Keratinocyte (primary cell): ENCODE data around the gene DMD. TPM values are rescaled to one million over a fixed set of nuclear protein-coding genes. Genes with fewer than 3 reads are reported as not detected.
A peak's percentile ranks its signal among the peaks of the same experiment; 100 is the strongest.

ENCODE experiments used
- DNase-seq: peaks from one replicate; pipeline ENCODE4 v3.0.0-alpha.2; 2011; ENCODE audit warnings: low read depth, missing footprints, low spot score
- FAIRE-seq: peaks from 2 replicates; lab custom pipeline; 2011; peaks lifted over from hg19 to GRCh38; lab: Jason Lieb, UNC
- H2AFZ ChIP-seq: 2 replicates; pipeline ENCODE4 v1.6.0; 2012; ENCODE audit warnings: low read length, control low read depth, inconsistent platforms; ENCODE audit not compliant: control insufficient read depth
- H3K27ac ChIP-seq: 2 replicates; pipeline ENCODE4 v1.5.1; 2011; ENCODE audit warnings: low read length; ENCODE audit not compliant: control insufficient read depth, insufficient read depth
- H3K27me3 ChIP-seq: 3 replicates; pipeline ENCODE4 v1.6.0; 2011; ENCODE audit warnings: low read length; ENCODE audit not compliant: control insufficient read depth, insufficient read depth; ENCODE audit errors: extremely low read depth
- H3K36me3 ChIP-seq, 2 experiments: 2 replicates in 1 of 2; 3 replicates in 1 of 2; pipeline ENCODE4 v1.5.1; 2011; ENCODE audit warnings: low read length in 2 of 2, mild to moderate bottlenecking in 1 of 2; ENCODE audit not compliant: control insufficient read depth in 2 of 2, insufficient read depth in 2 of 2; ENCODE audit errors: extremely low read depth in 1 of 2
- H3K4me1 ChIP-seq: 3 replicates; pipeline ENCODE4 v1.5.1; 2011; ENCODE audit warnings: low read length; ENCODE audit not compliant: control insufficient read depth, insufficient read depth; ENCODE audit errors: extremely low read depth
- H3K4me2 ChIP-seq: 3 replicates; pipeline ENCODE4 v1.6.0; 2011; ENCODE audit warnings: low read depth, low read length; ENCODE audit not compliant: control insufficient read depth, insufficient read depth; ENCODE audit errors: extremely low read depth
- H3K4me3 ChIP-seq, 3 experiments: fragments of 200-600 bp in 1 of 3; sonication (generic) in 1 of 3; 2 replicates in 2 of 3; 3 replicates in 1 of 3; pipeline ENCODE4 v1.5.1; 2011 to 2016; ENCODE audit warnings: low read length in 3 of 3, mild to moderate bottlenecking in 3 of 3, control low read depth in 2 of 3, inconsistent platforms in 1 of 3, low read depth in 1 of 3, mixed read lengths in 1 of 3, mixed run types in 1 of 3, moderate library complexity in 1 of 3; ENCODE audit not compliant: control insufficient read depth in 2 of 3, insufficient read depth in 2 of 3; ENCODE audit errors: extremely low read depth in 1 of 3
- H3K79me2 ChIP-seq: 2 replicates; pipeline ENCODE4 v1.6.0; 2012; ENCODE audit warnings: low read length; ENCODE audit not compliant: control insufficient read depth, insufficient read depth
- H3K9ac ChIP-seq: 3 replicates; pipeline ENCODE4 v1.6.0; 2011; ENCODE audit warnings: low read length; ENCODE audit not compliant: control insufficient read depth, insufficient read depth; ENCODE audit errors: extremely low read depth
- H3K9me1 ChIP-seq: 3 replicates; pipeline ENCODE4 v1.6.0; 2011; ENCODE audit warnings: low read length; ENCODE audit not compliant: control insufficient read depth, insufficient read depth; ENCODE audit errors: extremely low read depth
- H3K9me3 ChIP-seq: 2 replicates; pipeline ENCODE4 v1.5.1; 2012; ENCODE audit warnings: low read depth, low read length; ENCODE audit not compliant: control insufficient read depth
- H4K20me1 ChIP-seq: 3 replicates; pipeline ENCODE4 v1.6.0; 2011; ENCODE audit warnings: low read length; ENCODE audit not compliant: control insufficient read depth, insufficient read depth; ENCODE audit errors: extremely low read depth
- EZH2 ChIP-seq: IDR thresholded peaks from one replicate; pipeline ENCODE4 v1.6.1; 2012; ENCODE audit warnings: inconsistent platforms, mild to moderate bottlenecking, low read length, moderate library complexity
- dilution Hi-C: fragments of 300-500 bp; cut with MboI; formaldehyde crosslinking; loops from one replicate; pipeline ENCODE4 v1.7.0; 2020; ENCODE audit warnings: low sequenced_read_pairs; ENCODE audit not compliant: extremely low pct_ligation_motif_present
- polyA plus RNA-seq, 5 experiments: library from polyadenylated mRNA; depleted of rRNA in 3 of 5; stranded (reverse) in 3 of 5; stranded (forward) in 1 of 5; unstranded in 1 of 5; fragments of >200 nt; gene quantifications; 1 replicate in 1 of 5; 2 replicates in 3 of 5; 3 replicates in 1 of 5; pipeline versions ENCODE4 v1.2.1 to v1.2.3, GENCODE V29; 2011 to 2012; ENCODE audit warnings: missing spikeins in 2 of 5, low read depth in 1 of 5, low replicate concordance in 1 of 5
- TF ChIP-seq, protein P1 (sequence below), 3 experiments: IDR thresholded peaks in 1 of 3; conservative IDR thresholded peaks in 1 of 3; optimal IDR thresholded peaks in 1 of 3; 2 replicates in 2 of 3; 3 replicates in 1 of 3; pipeline versions ENCODE3 to v1.5.1; 2011; ENCODE audit warnings: low read length in 3 of 3, mild to moderate bottlenecking in 3 of 3, moderate library complexity in 2 of 3, control low read depth in 1 of 3, inconsistent platforms in 1 of 3; ENCODE audit not compliant: insufficient read depth in 2 of 3; ENCODE audit errors: extremely low read depth in 1 of 3

Gene DMD
- polyA plus RNA-seq, 1 donor (not counting 4 experiments of a cell fraction or from before 2014, with no cell fraction given): 8.9 TPM

DNA sequence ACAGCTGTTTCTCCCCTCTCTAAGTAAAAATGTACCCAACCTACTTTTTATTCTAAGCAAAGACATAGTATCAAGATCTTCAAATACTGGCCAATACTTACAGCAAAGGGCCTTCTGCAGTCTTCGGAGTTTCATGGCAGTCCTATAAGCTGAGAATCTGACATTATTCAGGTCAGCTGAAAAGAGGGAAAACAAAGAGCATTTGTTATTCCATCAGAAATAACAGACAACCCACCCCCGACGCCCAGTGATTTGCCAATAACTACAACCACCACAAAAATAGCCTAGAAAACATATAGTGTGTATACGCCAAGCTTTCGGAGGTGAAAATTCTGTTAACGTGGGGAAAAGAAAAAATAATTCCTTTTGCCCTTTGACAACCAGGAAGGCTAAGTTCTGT, 1988.4 kb downstream of the DMD start:
- Histone ChIP-seq H2AFZ (no peak overlapping the region), H3K27me3 (no peaks in the 10 kb centered on the region), H3K4me1 (peaks cover 23% of the 10 kb centered on the region), H4K20me1 (no peaks in the 10 kb centered on the region), H3K9ac (no peak overlapping the region), H3K9me3 (no peaks in the 10 kb centered on the region), H3K4me2 (no peak overlapping the region), H3K27ac (peak overlapping the region; percentile 74), H3K4me3 (no peak overlapping the region), H3K9me1 (no peaks in the 10 kb centered on the region), H3K36me3 (no peaks in the 10 kb centered on the region), H3K79me2 (no peaks in the 10 kb centered on the region)
- dilution Hi-C loops: no loop called here
- no peak for TF ChIP-seq EZH2
- TF ChIP-seq, protein P1, sequence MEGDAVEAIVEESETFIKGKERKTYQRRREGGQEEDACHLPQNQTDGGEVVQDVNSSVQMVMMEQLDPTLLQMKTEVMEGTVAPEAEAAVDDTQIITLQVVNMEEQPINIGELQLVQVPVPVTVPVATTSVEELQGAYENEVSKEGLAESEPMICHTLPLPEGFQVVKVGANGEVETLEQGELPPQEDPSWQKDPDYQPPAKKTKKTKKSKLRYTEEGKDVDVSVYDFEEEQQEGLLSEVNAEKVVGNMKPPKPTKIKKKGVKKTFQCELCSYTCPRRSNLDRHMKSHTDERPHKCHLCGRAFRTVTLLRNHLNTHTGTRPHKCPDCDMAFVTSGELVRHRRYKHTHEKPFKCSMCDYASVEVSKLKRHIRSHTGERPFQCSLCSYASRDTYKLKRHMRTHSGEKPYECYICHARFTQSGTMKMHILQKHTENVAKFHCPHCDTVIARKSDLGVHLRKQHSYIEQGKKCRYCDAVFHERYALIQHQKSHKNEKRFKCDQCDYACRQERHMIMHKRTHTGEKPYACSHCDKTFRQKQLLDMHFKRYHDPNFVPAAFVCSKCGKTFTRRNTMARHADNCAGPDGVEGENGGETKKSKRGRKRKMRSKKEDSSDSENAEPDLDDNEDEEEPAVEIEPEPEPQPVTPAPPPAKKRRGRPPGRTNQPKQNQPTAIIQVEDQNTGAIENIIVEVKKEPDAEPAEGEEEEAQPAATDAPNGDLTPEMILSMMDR (optimal IDR thresholded peaks at IDR 0.05 in 1 of 3, IDR thresholded peaks at IDR 0.05 in 1 of 3, conservative IDR thresholded peaks at IDR 0.05 in 1 of 3; ENCODE audit: extremely low read depth in 1 of 3, insufficient read depth in 2 of 3, low read length in 3 of 3): no peak
- no peak for FAIRE-seq
- DNase-seq: no peak

DNA sequence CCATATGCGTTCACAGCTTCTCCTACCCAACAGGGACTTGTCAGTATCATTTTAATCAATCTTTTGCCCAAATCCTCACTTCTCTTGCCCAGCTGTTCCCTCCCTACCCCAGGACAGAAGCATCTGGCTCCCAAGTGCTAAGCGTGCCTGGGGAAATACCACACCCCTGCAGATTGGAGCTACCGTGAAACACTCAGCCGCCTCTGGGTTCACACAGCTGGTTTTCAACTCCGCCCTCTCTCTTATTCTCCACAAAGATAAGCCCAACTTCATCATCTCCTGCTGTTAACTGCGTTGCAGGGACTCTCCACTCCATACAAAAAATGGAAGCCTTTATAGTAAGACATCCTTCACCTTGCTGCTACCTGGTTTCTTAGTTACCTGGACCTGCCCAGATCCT, 1992.2 kb downstream of the DMD start:
- Histone ChIP-seq H3K79me2 (no peaks in the 10 kb centered on the region), H2AFZ (no peak overlapping the region), H4K20me1 (no peaks in the 10 kb centered on the region), H3K4me2 (no peak overlapping the region), H3K36me3 (no peaks in the 10 kb centered on the region), H3K27ac (no peak overlapping the region), H3K27me3 (no peaks in the 10 kb centered on the region), H3K9me3 (no peaks in the 10 kb centered on the region), H3K9me1 (no peaks in the 10 kb centered on the region), H3K9ac (no peak overlapping the region), H3K4me3 (no peak overlapping the region), H3K4me1 (peaks cover 15% of the 10 kb centered on the region)
- dilution Hi-C loops: no loop called here
- DNase-seq (no peak), FAIRE-seq (no peak)
- TF ChIP-seq, protein P1 (optimal IDR thresholded peaks at IDR 0.05 in 1 of 3, IDR thresholded peaks at IDR 0.05 in 1 of 3, conservative IDR thresholded peaks at IDR 0.05 in 1 of 3; ENCODE audit: extremely low read depth in 1 of 3, insufficient read depth in 2 of 3, low read length in 3 of 3): no peak
- TF ChIP-seq EZH2: no peak
